ENCODE measurements around the gene NBEA.

The NBEA gene

GRCh38 chr13:35478271-35479037, 536.4 kb downstream of the NBEA start:
- DNase-seq: no peak

GRCh38 chr13:35479038-35479492, 537.0 kb downstream of the NBEA start:
- DNase-seq: no peak

GRCh38 chr13:35479706-35480105, 537.6 kb downstream of the NBEA start:
- DNase-seq: no peak

GRCh38 chr13:35480346-35480745, 538.3 kb downstream of the NBEA start:
- DNase-seq: no peak

- no peak for DNase-seq
Measured at GRCh38 chr13:35481777-35482176, 539.7 kb downstream of the NBEA start.

- DNase-seq: no peak
Measured at GRCh38 chr13:35482527-35482926, 540.5 kb downstream of the NBEA start.

GRCh38 chr13:35483761-35484160, 541.7 kb downstream of the NBEA start:
- DNase-seq: no peak

- DNase-seq: no peak
Measured at GRCh38 chr13:35484384-35484783, 542.3 kb downstream of the NBEA start.

GRCh38 chr13:35485424-35485823, 543.4 kb downstream of the NBEA start:
- no peak for DNase-seq

GRCh38 chr13:35489050-35489449, 547.0 kb downstream of the NBEA start:
- DNase-seq: no peak

GRCh38 chr13:35496006-35496405, 553.9 kb downstream of the NBEA start:
- DNase-seq: no peak

- DNase-seq: no peak
Measured at GRCh38 chr13:35496761-35497386, 554.8 kb downstream of the NBEA start.

GRCh38 chr13:35498231-35498630, 556.2 kb downstream of the NBEA start:
- DNase-seq: no peak

- no peak for DNase-seq
Measured at GRCh38 chr13:35499196-35499662, 557.2 kb downstream of the NBEA start.

- DNase-seq: no peak
Measured at GRCh38 chr13:35499676-35500075, 557.6 kb downstream of the NBEA start.

GRCh38 chr13:35500144-35500543, 558.1 kb downstream of the NBEA start:
- DNase-seq: no peak

- DNase-seq: no peak
Measured at GRCh38 chr13:35501661-35502235, 559.7 kb downstream of the NBEA start.

- no peak for DNase-seq
Measured at GRCh38 chr13:35502456-35502855, 560.4 kb downstream of the NBEA start.

GRCh38 chr13:35512271-35512920, 570.3 kb downstream of the NBEA start:
- no peak for DNase-seq

GRCh38 chr13:35514061-35514477, 572.0 kb downstream of the NBEA start:
- no peak for DNase-seq

- DNase-seq: no peak
Measured at GRCh38 chr13:35514801-35515502, 572.9 kb downstream of the NBEA start.

GRCh38 chr13:35518337-35518946, 576.4 kb downstream of the NBEA start:
- DNase-seq: no peak

Data from activated CD4-positive, alpha-beta T cell treated with anti-CD3 and anti-CD28 coated beads, Interleukin-2, amount 50 U/mL, for 48 hours (primary cell).